ENCODE results near the gene APOC3. TPM values are rescaled to one million over a fixed set of nuclear protein-coding genes. Genes with fewer than 3 reads are reported as not detected.

Gene APOC3
- total and polyA plus RNA-seq, 2 donors (not counting 1 experiment from before 2014, with no cell fraction given): not detected

DNA sequence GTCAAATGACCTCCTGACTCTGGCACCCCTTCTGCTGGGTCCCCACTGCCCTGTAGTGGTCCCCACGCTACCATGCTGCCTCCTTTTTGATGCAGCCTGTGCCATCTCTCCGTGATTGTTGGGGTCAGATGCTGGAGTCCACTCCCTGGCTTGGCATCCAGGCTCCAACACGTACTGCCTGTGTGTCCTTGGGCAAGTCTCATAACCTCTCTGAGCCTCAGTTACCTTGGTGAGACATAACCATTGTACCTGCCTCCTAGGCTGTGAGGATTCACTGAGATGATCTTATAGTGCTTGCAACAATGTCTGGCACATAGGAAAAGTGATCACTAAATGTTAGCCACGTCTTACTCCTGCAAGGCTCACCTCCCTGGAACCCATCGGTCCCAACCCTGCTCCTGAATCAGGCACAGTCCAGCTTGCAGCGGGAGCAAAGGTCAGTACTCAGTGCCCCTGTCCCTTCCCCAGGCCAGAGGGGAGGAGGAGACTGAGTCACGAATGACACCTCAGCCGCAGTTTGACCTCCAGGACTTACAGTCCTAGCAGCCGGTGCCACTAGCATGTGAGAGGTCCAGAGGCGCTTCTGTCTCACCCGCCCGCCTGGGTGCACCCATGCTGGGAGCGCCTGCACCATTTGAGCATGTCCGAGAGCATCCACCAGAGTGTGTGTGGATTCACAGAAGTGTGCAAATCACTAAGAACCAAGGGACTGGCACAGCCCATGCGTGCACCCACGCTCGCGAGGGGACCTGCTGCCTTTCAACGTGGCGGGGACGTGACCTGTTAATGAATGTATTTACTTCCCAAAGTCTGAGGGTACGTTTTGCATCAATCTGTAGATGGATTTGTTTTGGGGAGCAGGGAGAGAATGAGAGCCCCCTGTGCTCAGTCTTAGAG, 3.6 kb upstream of the APOC3 start:
- Histone ChIP-seq H3K4me3 (replicated peaks in 1 of 4; ENCODE audit: control extremely low read depth in 1 of 4, insufficient read depth in 1 of 4, low read depth in 3 of 4, low read length in 4 of 4) (no peak overlapping the region), H3K9me3 (ENCODE audit: control insufficient read depth, insufficient read depth, low read depth, low read length) (no peaks in the 10 kb centered on the region), H4K20me1 (ENCODE audit: control insufficient read depth, extremely low read depth, insufficient read depth, low read length) (no peaks in the 10 kb centered on the region), H3K79me2 (ENCODE audit: control insufficient read depth, insufficient read depth, low read length) (no peaks in the 10 kb centered on the region), H3K4me1 (ENCODE audit: control insufficient read depth, extremely low read depth, insufficient read depth, low read length) (no peaks in the 10 kb centered on the region), H3K4me2 (ENCODE audit: extremely low read depth, insufficient read depth, low read length) (no peak overlapping the region), H3K9ac (ENCODE audit: insufficient read depth, low read length) (no peak overlapping the region), H3K36me3 (ENCODE audit: control insufficient read depth, insufficient read depth, low read length) (no peaks in the 10 kb centered on the region), H3K27ac (ENCODE audit: insufficient read depth, low read length) (no peak overlapping the region), H3K27me3 (ENCODE audit: control insufficient read depth, insufficient read depth, low read length) (peaks cover 5% of the 10 kb centered on the region), H2AFZ (ENCODE audit: low read length) (no peak overlapping the region)
- no peak for DNase-seq (ENCODE audit: low read depth in 2 of 2)
- TF ChIP-seq, protein P1, sequence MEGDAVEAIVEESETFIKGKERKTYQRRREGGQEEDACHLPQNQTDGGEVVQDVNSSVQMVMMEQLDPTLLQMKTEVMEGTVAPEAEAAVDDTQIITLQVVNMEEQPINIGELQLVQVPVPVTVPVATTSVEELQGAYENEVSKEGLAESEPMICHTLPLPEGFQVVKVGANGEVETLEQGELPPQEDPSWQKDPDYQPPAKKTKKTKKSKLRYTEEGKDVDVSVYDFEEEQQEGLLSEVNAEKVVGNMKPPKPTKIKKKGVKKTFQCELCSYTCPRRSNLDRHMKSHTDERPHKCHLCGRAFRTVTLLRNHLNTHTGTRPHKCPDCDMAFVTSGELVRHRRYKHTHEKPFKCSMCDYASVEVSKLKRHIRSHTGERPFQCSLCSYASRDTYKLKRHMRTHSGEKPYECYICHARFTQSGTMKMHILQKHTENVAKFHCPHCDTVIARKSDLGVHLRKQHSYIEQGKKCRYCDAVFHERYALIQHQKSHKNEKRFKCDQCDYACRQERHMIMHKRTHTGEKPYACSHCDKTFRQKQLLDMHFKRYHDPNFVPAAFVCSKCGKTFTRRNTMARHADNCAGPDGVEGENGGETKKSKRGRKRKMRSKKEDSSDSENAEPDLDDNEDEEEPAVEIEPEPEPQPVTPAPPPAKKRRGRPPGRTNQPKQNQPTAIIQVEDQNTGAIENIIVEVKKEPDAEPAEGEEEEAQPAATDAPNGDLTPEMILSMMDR (conservative IDR thresholded peaks at IDR 0.05 in 1 of 2, IDR thresholded peaks at IDR 0.05 in 1 of 2; ENCODE audit: low read depth in 1 of 2, low read length in 2 of 2): no peak
- TF ChIP-seq EZH2 (IDR thresholded peaks at IDR 0.05; ENCODE audit: low read length, missing control alignments): no peak

DNA sequence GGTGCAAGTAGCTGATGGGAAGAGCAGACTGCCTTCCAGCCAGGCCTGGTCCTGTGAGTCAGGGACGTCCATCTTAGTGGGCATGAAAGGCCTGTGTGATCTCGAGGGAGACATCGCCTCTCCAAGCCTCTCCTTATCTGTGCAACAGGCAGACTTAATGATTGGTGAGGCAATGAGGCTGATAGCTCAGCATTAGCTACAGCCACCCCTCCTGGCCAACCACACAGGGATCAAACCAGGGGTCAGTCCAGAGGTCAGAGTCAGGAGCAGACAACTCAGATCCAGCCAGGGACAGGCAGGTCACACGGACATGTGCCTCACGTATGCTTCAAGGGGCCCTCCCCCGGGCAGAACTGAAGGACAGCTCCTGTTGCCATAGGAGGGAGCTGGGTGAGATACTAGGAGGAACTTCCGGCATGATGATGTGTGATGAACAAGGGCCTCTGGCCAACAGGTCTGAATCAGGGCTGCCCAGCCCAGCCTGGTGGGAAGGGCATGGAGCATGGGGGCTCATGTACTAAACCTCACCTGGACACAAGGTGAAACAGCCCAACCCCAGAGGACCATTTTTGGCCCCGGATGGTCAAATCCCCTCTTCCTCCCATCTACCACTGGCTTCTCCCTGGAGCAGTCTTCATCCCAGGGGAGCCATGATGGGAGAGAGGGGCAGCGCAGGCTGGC, 2.8 kb upstream of the APOC3 start:
- H2AFZ ChIP-seq (ENCODE audit: low read length): no peak overlapping the region
- peaks cover 3% of the 10 kb centered on the region for H3K27me3 ChIP-seq (ENCODE audit: control insufficient read depth, insufficient read depth, low read length)
- DNase-seq (ENCODE audit: low read depth in 2 of 2): no peak
- H3K27ac ChIP-seq (ENCODE audit: insufficient read depth, low read length): no peak overlapping the region
- no peak overlapping the region for H3K4me2 ChIP-seq (ENCODE audit: extremely low read depth, insufficient read depth, low read length)
- no peak for TF ChIP-seq EZH2 (IDR thresholded peaks at IDR 0.05; ENCODE audit: low read length, missing control alignments)
- no peaks in the 10 kb centered on the region for H3K4me1 ChIP-seq (ENCODE audit: control insufficient read depth, extremely low read depth, insufficient read depth, low read length)
- H3K9me3 ChIP-seq (ENCODE audit: control insufficient read depth, insufficient read depth, low read depth, low read length): no peaks in the 10 kb centered on the region
- no peaks in the 10 kb centered on the region for H3K79me2 ChIP-seq (ENCODE audit: control insufficient read depth, insufficient read depth, low read length)
- no peaks in the 10 kb centered on the region for H4K20me1 ChIP-seq (ENCODE audit: control insufficient read depth, extremely low read depth, insufficient read depth, low read length)
- H3K36me3 ChIP-seq (ENCODE audit: control insufficient read depth, insufficient read depth, low read length): no peaks in the 10 kb centered on the region
- no peak overlapping the region for H3K9ac ChIP-seq (ENCODE audit: insufficient read depth, low read length)
- H3K4me3 ChIP-seq (replicated peaks in 1 of 4; ENCODE audit: control extremely low read depth in 1 of 4, insufficient read depth in 1 of 4, low read depth in 3 of 4, low read length in 4 of 4): no peak overlapping the region

DNA sequence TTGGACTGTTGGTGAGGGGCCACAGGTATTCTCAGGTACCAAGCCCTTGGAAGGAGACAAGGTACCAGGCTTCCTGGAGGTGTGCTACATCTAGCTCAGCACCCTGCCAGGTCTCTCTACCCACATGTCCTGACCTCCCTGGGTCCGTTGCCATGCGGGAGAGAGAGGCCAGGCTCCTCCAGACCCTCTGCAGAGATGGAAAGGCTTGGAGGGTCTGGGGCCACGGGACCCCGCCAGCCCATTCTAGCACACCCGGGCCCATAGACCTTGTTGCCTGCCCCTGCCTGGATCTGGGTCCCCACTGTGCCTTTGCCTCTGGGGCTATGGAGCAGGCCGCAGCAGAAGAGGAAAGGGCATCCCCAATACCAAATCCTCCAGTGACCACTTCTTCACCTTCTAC, 2.2 kb upstream of the APOC3 start:
- no peaks in the 10 kb centered on the region for H4K20me1 ChIP-seq (ENCODE audit: control insufficient read depth, extremely low read depth, insufficient read depth, low read length)
- no peak for DNase-seq (ENCODE audit: low read depth in 2 of 2)
- TF ChIP-seq EZH2 (IDR thresholded peaks at IDR 0.05; ENCODE audit: low read length, missing control alignments): no peak
- TF ChIP-seq, protein P1 (conservative IDR thresholded peaks at IDR 0.05 in 1 of 2, IDR thresholded peaks at IDR 0.05 in 1 of 2; ENCODE audit: low read depth in 1 of 2, low read length in 2 of 2): no peak
- no peaks in the 10 kb centered on the region for H3K4me1 ChIP-seq (ENCODE audit: control insufficient read depth, extremely low read depth, insufficient read depth, low read length)
- no peak overlapping the region for H3K4me3 ChIP-seq (replicated peaks in 1 of 4; ENCODE audit: control extremely low read depth in 1 of 4, insufficient read depth in 1 of 4, low read depth in 3 of 4, low read length in 4 of 4)
- no peak overlapping the region for H3K4me2 ChIP-seq (ENCODE audit: extremely low read depth, insufficient read depth, low read length)
- H3K79me2 ChIP-seq (ENCODE audit: control insufficient read depth, insufficient read depth, low read length): no peaks in the 10 kb centered on the region
- H3K36me3 ChIP-seq (ENCODE audit: control insufficient read depth, insufficient read depth, low read length): no peaks in the 10 kb centered on the region
- H3K27ac ChIP-seq (ENCODE audit: insufficient read depth, low read length): no peak overlapping the region
- H3K9ac ChIP-seq (ENCODE audit: insufficient read depth, low read length): no peak overlapping the region
- H3K9me3 ChIP-seq (ENCODE audit: control insufficient read depth, insufficient read depth, low read depth, low read length): no peaks in the 10 kb centered on the region
- H3K27me3 ChIP-seq (ENCODE audit: control insufficient read depth, insufficient read depth, low read length): peaks cover 2% of the 10 kb centered on the region
- H2AFZ ChIP-seq (ENCODE audit: low read length): no peak overlapping the region

Data from fibroblast of lung (primary cell).